ENCODE data around the gene LPA. TPM values are rescaled to one million over a fixed set of nuclear protein-coding genes. Genes with fewer than 3 reads are reported as not detected.
"Not testable (repeated sequence)": the region's sequence is repeated elsewhere in the genome, so short reads cannot be mapped to it uniquely, and the experiment has no call there.

Gene LPA
- total and polyA plus RNA-seq, 2 of the 13 experiments (the other 11 are each of a cell fraction or from before 2014, with no cell fraction given) = not detected

DNA sequence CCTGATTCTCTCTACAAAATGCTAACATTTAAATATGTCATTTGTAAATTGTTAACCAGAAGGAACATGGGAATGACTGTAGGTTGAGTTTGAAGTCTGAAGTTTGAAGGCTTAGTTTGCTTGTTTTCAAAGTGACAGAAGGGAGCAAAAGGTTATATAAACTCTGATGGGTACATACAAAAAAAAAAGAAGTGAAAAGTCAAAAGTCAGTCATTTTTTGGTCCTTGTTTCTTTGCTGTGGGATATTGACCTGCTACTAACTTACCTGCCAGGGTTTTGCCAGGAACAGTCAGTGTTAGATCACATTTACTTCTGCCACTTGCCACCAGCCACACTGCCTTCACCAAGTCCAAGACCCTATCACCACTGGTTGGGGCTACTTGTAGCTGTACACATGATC lies 44.9 kb upstream of the LPA start (continued):
- TF ChIP-seq AHDC1 (CRISPR knock-in tag; IDR thresholded peaks at IDR 0.05; ENCODE audit: borderline replicate concordance) = peak; percentile 85; the same call in 1 of the 2 replicates

DNA sequence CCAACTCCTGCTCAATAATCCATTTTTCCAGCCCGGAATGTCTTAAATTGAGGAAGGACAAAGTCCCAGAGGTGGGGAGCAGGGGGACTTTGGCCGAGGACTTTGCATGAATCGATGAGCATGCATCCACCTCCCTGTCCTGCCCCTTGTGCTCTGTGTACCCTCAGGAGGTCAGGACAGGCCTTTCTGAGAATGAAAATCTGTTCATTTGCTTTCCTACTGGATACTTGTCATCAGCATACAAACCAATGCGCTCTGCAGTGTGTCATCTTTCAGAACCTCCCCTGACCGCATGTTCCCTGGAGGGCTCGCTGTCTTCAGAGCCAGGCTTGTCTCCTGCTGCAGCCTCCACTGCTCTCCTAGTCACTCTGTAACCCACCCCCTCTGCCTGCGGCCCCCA lies 40.6 kb upstream of the LPA start:
- 5% methylated on average over 7 of the region's 7 CpGs for WGBS (ENCODE audit: low lambda C conversion rate)
- H4K20me1 ChIP-seq (ENCODE audit: insufficient read depth, low read length); intact Hi-C loops (cut with micrococcal nuclease; ENCODE audit: unreplicated experiment); H3K36me3 ChIP-seq (replicated peaks in 1 of 2; ENCODE audit: control insufficient read depth in 1 of 2, insufficient read depth in 2 of 2, low read length in 2 of 2); DNase-seq (ENCODE audit: low spot score); H3K79me2 ChIP-seq (ENCODE audit: insufficient read depth, low read length); H3K4me3 ChIP-seq (replicated peaks in 1 of 3; ENCODE audit: insufficient read depth in 1 of 3, low read depth in 2 of 3, low read length in 3 of 3); FAIRE-seq; H2AFZ ChIP-seq (ENCODE audit: low read length); H3K9me3 ChIP-seq (ENCODE audit: low read length); CTCF ChIA-PET (ENCODE audit: low intra/inter-chr PET ratio, low total read pairs); H3K27me3 ChIP-seq (ENCODE audit: control insufficient read depth in 1 of 2, insufficient read depth in 2 of 2, low read length in 2 of 2); POLR2A ChIA-PET; H3K9ac ChIP-seq (ENCODE audit: insufficient read depth, low read depth, low read length); BruUV-seq (replicated peaks); in situ Hi-C loops (cut with HindIII; ENCODE audit: extremely low pct_ligation_motif_present, low pct_unique_long_range_greater_than_20kb): not testable (repeated sequence)
- Histone ChIP-seq H3K4me1 (ENCODE audit: insufficient read depth, low read length) (peaks cover 68% of the 10 kb centered on the region), H3K27ac (ENCODE audit: extremely low read length, insufficient read depth, low read length) (peak overlapping the region; percentile 86), H3K4me2 (ENCODE audit: low read depth, low read length) (peak overlapping the region; percentile 34)
- peak; percentile 93 for ATAC-seq
- 0 out of 2 replicates have a peak, but pooled peaks have one; percentile 24 for TF ChIP-seq ZNF629 (CRISPR knock-in tag; conservative IDR thresholded peaks at IDR 0.05)
- TF ChIP-seq ZBTB20 (CRISPR knock-in tag; IDR thresholded peaks at IDR 0.05; ENCODE audit: borderline replicate concordance, low read depth) = peak; percentile 75; the same call in 1 of the 2 replicates
- TF ChIP-seq ZNF552 (CRISPR knock-in tag; IDR thresholded peaks at IDR 0.05; ENCODE audit: borderline replicate concordance) = 0 out of 2 replicates have a peak, but pooled peaks have one; percentile 32
- peak; percentile 88 for TF ChIP-seq HDAC1 (CRISPR knock-in tag; IDR thresholded peaks at IDR 0.05)
- peak; percentile 44; the same call in 1 of the 2 replicates for TF ChIP-seq KLF12 (CRISPR knock-in tag; IDR thresholded peaks at IDR 0.05; ENCODE audit: borderline replicate concordance)
- TF ChIP-seq ZNF747 (CRISPR knock-in tag; IDR thresholded peaks at IDR 0.05; ENCODE audit: borderline replicate concordance) = 0 out of 2 replicates have a peak, but pooled peaks have one; percentile 35
- TF ChIP-seq ZNF746 (CRISPR knock-in tag; IDR thresholded peaks at IDR 0.05) = peak; percentile 79; the same call in 1 of the 2 replicates
- TF ChIP-seq MEIS1 (CRISPR knock-in tag; IDR thresholded peaks at IDR 0.05; ENCODE audit: borderline replicate concordance) = peak; percentile 68; the same call in 1 of the 2 replicates
- 0 out of 2 replicates have a peak, but pooled peaks have one; percentile 52 for TF ChIP-seq ZNF431 (CRISPR knock-in tag; IDR thresholded peaks at IDR 0.05; ENCODE audit: borderline replicate concordance, low read depth)
- TF ChIP-seq ZNF503 (CRISPR knock-in tag; IDR thresholded peaks at IDR 0.05) = peak; percentile 68; the same call in 1 of the 2 replicates
- TF ChIP-seq SPEN (CRISPR knock-in tag; IDR thresholded peaks at IDR 0.05; ENCODE audit: low read depth) = peak; percentile 74
- peak; percentile 61; the same call in 1 of the 2 replicates for TF ChIP-seq BRF2 (CRISPR knock-in tag; IDR thresholded peaks at IDR 0.05)
